T1000 (cell line): ENCODE data around the gene BORCS6.
A peak's percentile ranks its signal among the peaks of the same experiment; 100 is the strongest.

Experiments
- DNase-seq: peaks from one replicate; lab custom pipeline; 2025; ENCODE audit warnings: mixed read lengths; lab: John Stamatoyannopoulos, UW

BORCS6 gene

GRCh38 chr17:8142158-8142886 lies 47.7 kb downstream of the BORCS6 start:
- no peak for DNase-seq

- DNase-seq = no peak
These were observed 48.2 kb downstream of the BORCS6 start for GRCh38 chr17:8141741-8142140.

GRCh38 chr17:8141045-8141444 lies 48.9 kb downstream of the BORCS6 start:
- DNase-seq = no peak

DNA sequence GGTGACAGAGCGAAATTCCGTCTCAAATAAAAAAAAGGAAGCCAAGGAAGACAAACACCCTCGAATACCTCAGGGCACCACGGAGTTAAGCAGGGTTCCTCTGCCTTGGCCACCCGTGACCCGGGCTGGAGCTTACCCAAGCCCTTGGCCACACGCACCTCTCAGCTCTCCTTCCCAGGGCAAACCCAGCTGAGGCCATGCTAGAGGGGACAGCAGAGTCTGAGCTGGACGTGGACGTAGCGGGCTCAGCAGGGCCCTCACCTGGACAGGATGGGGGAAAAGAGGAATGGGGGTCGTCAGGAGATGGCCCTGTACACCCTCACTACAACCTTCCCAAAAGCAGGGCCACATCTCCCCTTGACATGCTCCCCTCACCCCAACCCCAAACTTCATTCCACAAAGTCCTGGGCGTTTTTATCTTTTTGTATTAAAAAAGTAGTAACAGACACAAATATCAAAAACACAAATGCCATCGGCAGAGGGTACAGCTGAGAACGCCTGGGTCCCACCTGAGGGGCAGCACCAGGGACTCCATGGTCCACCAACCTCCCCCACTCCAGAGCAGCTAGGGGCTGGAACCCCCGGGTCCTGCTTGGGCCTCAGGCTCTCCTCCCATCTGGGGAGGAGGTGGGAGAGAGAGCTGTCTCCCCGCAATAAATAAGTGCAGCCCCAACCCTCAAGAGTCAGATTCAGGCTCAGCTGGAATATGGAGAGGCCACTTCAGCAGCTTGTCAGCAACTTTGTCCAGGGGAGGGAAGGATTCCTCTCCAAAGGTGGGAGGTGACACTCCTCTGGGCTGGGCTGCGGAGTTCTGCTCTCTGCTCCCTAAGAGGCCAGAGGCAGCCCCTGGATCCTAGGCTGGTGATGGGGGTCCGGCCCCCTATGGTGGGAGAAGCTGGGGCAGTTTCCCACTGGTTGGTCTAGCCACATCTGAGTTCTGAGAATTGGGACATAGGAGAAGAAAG lies 49.6 kb downstream of the BORCS6 start:
- no peak for DNase-seq

DNA sequence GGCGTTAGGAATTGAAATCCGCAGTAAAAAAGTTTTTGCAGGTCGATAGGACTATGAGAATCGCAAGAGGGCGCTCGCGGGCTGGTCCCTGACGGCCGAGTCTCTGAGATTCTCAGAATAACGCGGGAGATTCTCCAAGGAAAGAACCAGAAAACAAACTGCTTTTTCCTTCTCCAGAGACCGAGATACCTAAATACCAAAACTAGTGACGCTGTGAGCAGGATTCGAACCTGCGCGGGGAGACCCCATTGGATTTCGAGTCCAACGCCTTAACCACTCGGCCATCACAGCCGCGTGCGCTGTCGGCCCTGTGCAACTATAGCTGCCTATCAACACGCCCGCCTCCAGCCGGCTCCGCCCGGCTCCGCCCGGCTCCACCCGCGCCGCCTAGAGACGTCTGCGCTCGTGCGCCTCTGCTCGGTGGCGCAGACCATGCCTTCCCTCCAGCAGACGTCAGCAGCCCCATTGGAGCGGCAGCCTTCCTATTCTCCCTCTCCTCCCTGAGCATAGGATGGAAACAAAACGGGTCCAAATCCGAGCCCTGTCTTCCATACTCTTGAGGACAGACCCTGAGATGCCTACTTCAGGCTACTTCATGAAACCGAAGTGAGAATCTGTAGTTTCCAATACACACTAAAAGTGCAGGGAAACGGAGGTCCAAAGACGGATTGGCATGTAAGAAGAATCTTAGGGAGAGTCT lies 51.2 kb downstream of the BORCS6 start:
- DNase-seq = peak; percentile 97

- no peak for DNase-seq
These were observed 51.7 kb downstream of the BORCS6 start for GRCh38 chr17:8138374-8138671.
